Measurements from ENCODE around the gene MAST3. TPM values are rescaled to one million over a fixed set of nuclear protein-coding genes. Genes with fewer than 3 reads are reported as not detected.

Gene MAST3
- polyA plus RNA-seq, 1 experiment, result 2.8 TPM

GRCh38 chr19:18173054-18173571 is 75.5 kb downstream of the MAST3 start:
- Histone ChIP-seq H3K27me3 (ENCODE audit: control insufficient read depth, insufficient read depth, low read length) (no peaks in the 10 kb centered on the region), H3K4me3 (ENCODE audit: low read depth, low read length) (peak overlapping the region; percentile 66; the same call in 1 of the 2 replicates), H3K36me3 (ENCODE audit: control insufficient read depth, insufficient read depth, low read length) (peaks cover 1% of the 10 kb centered on the region; the same call in 1 of the 2 replicates)
- ChIA-PET CTCF (interaction anchor here (0.9 to 1.3 kb wide), 2 partner anchors 60 to 79 kb away, joined by 5 read pairs; no protein-coding TSS in a partner anchor), POLR2A (no interaction called here)
- no peak for TF ChIP-seq CTCF (IDR thresholded peaks at IDR 0.05; ENCODE audit: insufficient read depth, low read depth, low read length)
- DNase-seq (ENCODE audit: low read depth), result no peak

- TF ChIP-seq CTCF (IDR thresholded peaks at IDR 0.05; ENCODE audit: insufficient read depth, low read depth, low read length), result no peak
- POLR2A ChIA-PET, result no interaction called here
- Histone ChIP-seq H3K4me3 (ENCODE audit: low read depth, low read length) (peak within 1 kb of the TSS; percentile 66), H3K27me3 (ENCODE audit: control insufficient read depth, insufficient read depth, low read length) (no peaks in the 10 kb centered on the region), H3K36me3 (ENCODE audit: control insufficient read depth, insufficient read depth, low read length) (peaks cover 1% of the 10 kb centered on the region; the same call in 1 of the 2 replicates)
- CTCF ChIA-PET, result no interaction called here
- no peak for DNase-seq (ENCODE audit: low read depth)
Observed at GRCh38 chr19:18173572-18174288, 76.2 kb downstream of the MAST3 start, which contains the start of gene IFI30. Gene IFI30, plus strand, starts transcription at chr19:18173813. Its CDS starts 29 bp downstream, at chr19:18173842.

- no peak overlapping the region for H3K4me3 ChIP-seq (ENCODE audit: low read depth, low read length)
- H3K36me3 ChIP-seq (ENCODE audit: control insufficient read depth, insufficient read depth, low read length), result no peaks in the 10 kb centered on the region
- DNase-seq (ENCODE audit: low read depth), result no peak
- no peaks in the 10 kb centered on the region for H3K27me3 ChIP-seq (ENCODE audit: control insufficient read depth, insufficient read depth, low read length)
- ChIA-PET POLR2A (no interaction called here), CTCF (no interaction called here)
- no peak for TF ChIP-seq CTCF (IDR thresholded peaks at IDR 0.05; ENCODE audit: insufficient read depth, low read depth, low read length)
Observed at GRCh38 chr19:18174983-18175382, 77.4 kb downstream of the MAST3 start.

- POLR2A ChIA-PET, result no interaction called here
- no peaks in the 10 kb centered on the region for H3K27me3 ChIP-seq (ENCODE audit: control insufficient read depth, insufficient read depth, low read length)
- H3K36me3 ChIP-seq (ENCODE audit: control insufficient read depth, insufficient read depth, low read length), result no peaks in the 10 kb centered on the region
- CTCF ChIA-PET, result interaction anchor here (0.9 to 1.6 kb wide), 4 partner anchors 9 to 75 kb away, joined by 3 to 6 read pairs (median 4); no protein-coding TSS in a partner anchor
- H3K4me3 ChIP-seq (ENCODE audit: low read depth, low read length), result no peak overlapping the region
- DNase-seq (ENCODE audit: low read depth), result no peak
- no peak for TF ChIP-seq CTCF (IDR thresholded peaks at IDR 0.05; ENCODE audit: insufficient read depth, low read depth, low read length)
Observed at GRCh38 chr19:18176367-18177310, 79.1 kb downstream of the MAST3 start.

GRCh38 chr19:18179957-18180356 is 82.4 kb downstream of the MAST3 start:
- ChIA-PET CTCF (interaction anchor here (0.6 to 5.1 kb wide), 2 partner anchors 12 to 71 kb away, joined by 5 to 19 read pairs; no protein-coding TSS in a partner anchor), POLR2A (no interaction called here)
- DNase-seq (ENCODE audit: low read depth), result no peak

More at GRCh38 chr19:18179957-18180356, 82.4 kb downstream of the MAST3 start:
- TF ChIP-seq CTCF (IDR thresholded peaks at IDR 0.05; ENCODE audit: insufficient read depth, low read depth, low read length), result no peak
- Histone ChIP-seq H3K27me3 (ENCODE audit: control insufficient read depth, insufficient read depth, low read length) (no peaks in the 10 kb centered on the region), H3K4me3 (ENCODE audit: low read depth, low read length) (no peak overlapping the region), H3K36me3 (ENCODE audit: control insufficient read depth, insufficient read depth, low read length) (no peaks in the 10 kb centered on the region)
